Left ventricle myocardium superior (tissue), 1 donor: ENCODE measurements around the gene DYRK1A. TPM values are rescaled to one million over a fixed set of nuclear protein-coding genes. Genes with fewer than 3 reads are reported as not detected.
"Not testable (repeated sequence)": the region's sequence is repeated elsewhere in the genome, so short reads cannot be mapped to it uniquely, and the experiment has no call there.

Experiments
- ATAC-seq: fragments of 200-7000 bp; cut with Tn5 transposase; one replicate; pipeline ENCODE4 v1.9.1; 2020; ENCODE audit warnings: mild to moderate bottlenecking, moderate library complexity
- DNase-seq: peaks from one replicate; pipeline ENCODE4 v3.0.0-alpha.2; 2020
- intact Hi-C: fragments of 100-400 bp; cut with micrococcal nuclease; formaldehyde crosslinking; loops from one replicate; pipeline ENCODE4 v1.11.0; 2022
- total RNA-seq: library from RNA; stranded (reverse); fragmentation: NEBNext Ultra II Directional; extraction: Animal tissue kit (Norgen Biotek cat#: 25700); gene quantifications from one replicate; pipeline ENCODE4 v1.2.1, GENCODE V29; 2021
- donor health status: DM: no; HTN: yes; CAD: no; lungs with severe emphysema.

DYRK1A gene
- total RNA-seq, 1 donor from 2014 or later, result 67.1 TPM

DNA sequence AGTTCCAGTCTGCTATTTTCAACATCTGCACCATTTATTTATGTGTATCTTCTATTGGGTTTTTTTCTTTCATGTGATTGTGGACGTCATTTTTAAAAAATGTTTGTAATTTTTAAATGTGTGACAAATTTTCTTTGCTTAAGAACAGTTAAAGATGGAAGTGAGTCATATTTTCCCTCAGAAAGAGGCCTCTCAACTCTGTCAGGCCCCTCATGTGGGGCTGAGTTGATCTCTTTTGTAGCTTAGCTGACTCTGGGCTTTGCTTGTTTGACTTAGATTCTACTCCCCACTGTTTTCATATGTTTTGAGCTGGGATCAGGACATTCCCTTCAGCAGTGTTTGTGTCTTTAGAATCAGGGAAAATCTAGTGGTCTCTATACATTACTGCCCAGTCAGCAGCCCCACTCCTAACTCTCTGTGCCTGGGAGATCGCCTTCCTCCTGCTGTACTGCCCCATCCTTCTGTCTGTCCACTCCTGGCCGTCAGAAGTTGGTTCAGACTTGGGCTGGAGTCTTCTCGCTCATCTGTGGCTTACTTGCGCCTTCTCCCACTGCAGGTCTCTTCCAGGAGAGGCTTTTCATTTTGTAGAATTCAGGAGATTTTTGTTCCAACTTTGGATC, 137.4 kb downstream of the DYRK1A start:
- DNase-seq (no peak), ATAC-seq (no peak)
- intact Hi-C loops, result no loop called here

DNA sequence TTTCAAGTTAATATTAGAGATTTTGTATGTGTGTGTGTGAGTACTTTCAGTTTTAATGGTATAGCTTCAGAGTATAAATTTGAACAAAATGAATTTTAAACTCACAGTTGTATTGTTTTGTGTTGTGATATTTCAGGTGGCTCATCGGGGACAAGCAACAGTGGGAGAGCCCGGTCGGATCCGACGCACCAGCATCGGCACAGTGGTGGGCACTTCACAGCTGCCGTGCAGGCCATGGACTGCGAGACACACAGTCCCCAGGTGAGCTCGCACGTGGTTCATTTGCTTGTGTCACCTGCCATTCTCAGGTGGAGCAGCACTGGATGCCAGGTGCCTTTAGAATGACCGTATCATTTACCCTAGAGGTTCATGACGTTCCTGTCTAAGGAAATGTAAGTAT, 139.4 kb downstream of the DYRK1A start:
- intact Hi-C loops, result no loop called here
- no peak for DNase-seq
- ATAC-seq, result no peak

- DNase-seq (no peak), ATAC-seq (no peak)
- intact Hi-C loops, result no loop called here
These were observed 141.1 kb downstream of the DYRK1A start for GRCh38 chr21:37507716-37508115.

DNA sequence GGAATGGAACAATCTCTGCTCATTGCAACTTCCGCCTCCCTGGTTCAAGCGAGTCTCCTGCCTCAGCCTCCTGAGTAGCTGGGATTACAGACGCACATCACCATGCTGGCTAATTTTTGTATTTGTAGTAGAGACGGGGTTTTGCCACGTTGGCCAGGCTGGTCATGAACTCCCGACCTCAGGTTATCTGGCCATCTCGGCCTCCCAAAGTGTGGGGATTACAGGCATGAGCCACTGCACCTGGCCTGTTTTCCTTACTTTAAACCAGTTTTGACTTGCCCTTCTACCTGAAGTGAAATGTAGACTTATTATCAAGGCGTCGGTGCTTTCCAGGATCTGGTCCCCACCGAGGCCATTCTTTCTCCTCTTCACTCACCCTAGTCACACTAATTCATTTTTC, 141.8 kb downstream of the DYRK1A start:
- no peak for ATAC-seq
- DNase-seq, result no peak
- intact Hi-C loops, result no loop called here

- intact Hi-C loops, result no loop called here
- no peak for DNase-seq
- ATAC-seq, result no peak
These were observed 143.3 kb downstream of the DYRK1A start for GRCh38 chr21:37509802-37510393.

DNA sequence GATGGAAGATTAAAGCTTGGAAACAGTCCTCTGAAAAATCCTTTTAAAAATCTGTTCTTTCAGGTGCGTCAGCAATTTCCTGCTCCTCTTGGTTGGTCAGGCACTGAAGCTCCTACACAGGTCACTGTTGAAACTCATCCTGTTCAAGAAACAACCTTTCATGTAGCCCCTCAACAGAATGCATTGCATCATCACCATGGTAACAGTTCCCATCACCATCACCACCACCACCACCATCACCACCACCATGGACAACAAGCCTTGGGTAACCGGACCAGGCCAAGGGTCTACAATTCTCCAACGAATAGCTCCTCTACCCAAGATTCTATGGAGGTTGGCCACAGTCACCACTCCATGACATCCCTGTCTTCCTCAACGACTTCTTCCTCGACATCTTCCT, 145.3 kb downstream of the DYRK1A start:
- ATAC-seq (peak; percentile 18), DNase-seq (no peak)
- intact Hi-C loops, result no loop called here

GRCh38 chr21:37513383-37513782, 146.8 kb downstream of the DYRK1A start:
- DNase-seq (no peak), ATAC-seq (no peak)
- intact Hi-C loops, result no loop called here

DNA sequence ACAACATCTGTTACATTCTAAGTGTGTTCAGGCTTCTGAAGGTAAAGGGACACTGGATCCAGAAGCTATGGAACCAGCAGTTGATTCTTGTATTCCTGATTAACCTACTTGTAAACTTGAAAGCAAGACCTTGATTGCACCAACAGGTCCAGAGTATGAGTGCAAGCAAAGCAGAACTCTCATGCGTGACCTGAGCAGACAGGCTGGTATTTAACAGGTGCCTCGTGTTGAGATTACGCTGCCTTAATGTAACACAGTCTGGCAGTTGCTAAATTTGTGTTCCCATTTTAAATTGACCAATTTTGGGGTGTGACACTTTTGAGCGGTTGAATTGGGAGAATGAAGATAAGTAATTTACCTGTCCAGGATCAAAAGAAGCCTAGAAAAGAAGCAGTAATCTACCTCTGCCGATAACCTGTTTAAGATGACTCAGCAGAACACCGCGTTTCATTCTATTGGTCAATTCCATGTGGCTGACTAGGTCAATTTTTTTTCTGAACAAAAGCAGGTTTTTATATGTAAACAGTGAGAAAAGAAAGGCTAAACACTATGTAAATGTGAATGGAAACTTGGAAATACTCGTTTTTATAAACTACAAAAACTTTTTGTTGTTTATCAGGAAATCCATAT, 147.6 kb downstream of the DYRK1A start:
- no peak for ATAC-seq
- intact Hi-C loops, result no loop called here

GRCh38 chr21:37516998-37517397, 150.4 kb downstream of the DYRK1A start:
- ATAC-seq (peak; percentile 24), DNase-seq (no peak)
- intact Hi-C loops, result no loop called here

More for the DNA sequence above, 147.6 kb downstream of the DYRK1A start:
- DNase-seq, result no peak

GRCh38 chr21:37520801-37521200, 154.2 kb downstream of the DYRK1A start:
- intact Hi-C loops, result no loop called here
- ATAC-seq (no peak), DNase-seq (no peak)

DNA sequence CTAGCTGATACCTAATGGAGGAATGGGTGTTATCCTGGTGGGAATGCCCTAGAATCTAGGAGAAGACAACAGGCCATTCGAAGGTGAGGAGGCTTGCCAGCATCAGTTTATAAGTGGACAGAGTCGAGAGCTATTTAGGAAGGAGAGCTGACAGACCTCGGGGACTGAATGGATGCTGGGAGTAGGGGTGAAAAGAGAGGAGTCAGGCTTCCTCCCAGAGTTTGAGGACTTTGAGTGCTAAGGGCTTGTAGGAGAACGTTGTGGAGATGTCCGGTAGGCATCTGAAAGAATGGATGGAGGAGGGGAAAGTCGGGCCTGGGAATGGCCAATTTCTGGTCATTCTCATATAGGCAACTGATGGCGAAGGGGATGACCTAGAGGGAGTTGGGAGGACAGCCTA, 155.1 kb downstream of the DYRK1A start:
- DNase-seq (no peak), ATAC-seq (no peak)
- intact Hi-C loops, result no loop called here

- intact Hi-C loops, result no loop called here
- DNase-seq (no peak), ATAC-seq (no peak)
These were observed 156.2 kb downstream of the DYRK1A start for GRCh38 chr21:37522641-37523295.

DNA sequence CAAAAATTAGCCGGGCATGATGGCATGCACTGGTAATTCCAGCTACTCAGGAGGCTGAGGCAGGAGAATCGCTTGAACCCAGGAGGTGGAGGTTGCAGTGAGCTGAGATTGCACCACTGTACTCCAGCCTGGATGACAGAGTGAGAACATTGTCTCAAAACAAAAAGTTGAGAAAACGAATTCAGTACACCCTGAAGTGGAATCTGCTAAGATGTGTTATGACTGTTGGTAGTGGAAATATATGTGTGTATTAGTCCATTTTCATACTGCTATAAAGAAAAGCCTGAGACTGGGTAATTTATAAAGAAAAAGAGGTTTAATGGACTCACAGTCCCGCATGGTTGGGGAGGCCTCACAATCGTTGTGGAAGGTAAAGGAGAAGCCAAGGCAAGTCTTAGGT, 158.4 kb downstream of the DYRK1A start:
- DNase-seq, intact Hi-C loops, ATAC-seq: not testable (repeated sequence)

GRCh38 chr21:37525810-37526209, 159.2 kb downstream of the DYRK1A start:
- DNase-seq (no peak), ATAC-seq (no peak)
- intact Hi-C loops, result no loop called here

DNA sequence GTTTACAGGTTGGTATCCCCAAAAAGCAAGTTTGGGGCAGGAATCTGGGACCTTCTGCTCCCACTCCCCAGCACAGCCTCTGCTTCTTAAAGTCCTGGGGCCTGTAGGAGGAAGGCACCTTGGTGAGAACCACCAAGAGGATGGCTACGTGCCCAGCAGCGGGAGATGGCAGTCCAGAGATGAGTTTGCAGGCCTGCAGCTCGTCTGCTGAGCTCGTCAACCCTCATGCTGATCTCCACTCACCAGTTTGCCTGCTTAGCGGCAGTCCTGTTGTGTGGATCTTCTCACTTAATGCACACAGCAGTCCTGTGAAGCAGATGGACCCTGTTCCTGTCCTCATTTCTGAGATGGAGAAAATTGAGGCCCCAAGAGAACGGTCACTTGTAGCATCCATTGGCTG, 160.5 kb downstream of the DYRK1A start:
- ATAC-seq (no peak), DNase-seq (no peak)
- intact Hi-C loops, result no loop called here

GRCh38 chr21:37527716-37528115, 161.1 kb downstream of the DYRK1A start:
- intact Hi-C loops, result no loop called here
- DNase-seq (no peak), ATAC-seq (no peak)

- intact Hi-C loops, result no loop called here
- no peak for ATAC-seq
- no peak for DNase-seq
These were observed 161.8 kb downstream of the DYRK1A start for GRCh38 chr21:37528150-37528937.

- DNase-seq, result no peak
- no peak for ATAC-seq
- intact Hi-C loops, result no loop called here
These were observed 163.1 kb downstream of the DYRK1A start for GRCh38 chr21:37529649-37530048.

DNA sequence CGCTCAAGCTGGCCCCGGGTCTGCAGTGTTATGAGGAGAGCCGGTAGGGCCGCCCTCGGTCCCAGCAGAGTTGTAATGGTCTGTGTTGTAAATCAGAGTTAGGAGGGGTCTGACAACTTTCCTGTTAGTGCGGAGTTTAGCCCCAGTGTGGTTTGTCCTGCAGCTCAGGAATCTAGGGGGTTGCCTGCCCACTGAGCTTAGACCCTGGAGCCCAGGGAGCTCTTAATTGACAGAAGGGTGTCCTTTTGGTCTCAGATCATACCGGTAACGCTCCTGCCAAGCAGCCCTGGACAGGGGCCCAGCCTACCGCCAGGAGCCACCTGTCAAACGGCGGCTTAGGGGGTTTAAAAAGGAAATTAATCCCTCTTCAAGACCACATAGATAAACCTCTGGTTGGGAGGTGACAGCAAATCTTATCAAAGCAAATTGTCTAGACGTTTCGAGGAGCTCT, 164.4 kb downstream of the DYRK1A start:
- intact Hi-C loops, result no loop called here
- DNase-seq (peak; percentile 52), ATAC-seq (peak; percentile 50)
